Measurements from ENCODE around the gene CAMK4.

GRCh38 chr5:111236348-111236747, 12.2 kb downstream of the CAMK4 start:
- TF ChIP-seq CTCF (IDR thresholded peaks at IDR 0.05; ENCODE audit: low read depth, low read length, missing input control) (no peak), RAD21 (IDR thresholded peaks at IDR 0.05) (no peak), SP1 (IDR thresholded peaks at IDR 0.05) (no peak), YY1 (IDR thresholded peaks at IDR 0.05) (no peak), ATF3 (IDR thresholded peaks at IDR 0.05) (no peak), MAX (IDR thresholded peaks at IDR 0.05) (no peak)
